22Rv1 (cell line): ENCODE results near the gene MXD4.

Experiments
- CTCF ChIP-seq: fragments of 450-650 bp; IDR thresholded peaks from 2 replicates; pipeline ENCODE4 v1.5.1; 2017; ENCODE audit warnings: mild to moderate bottlenecking
- ZFX ChIP-seq: fragments of 450-650 bp; IDR thresholded peaks from 2 replicates; pipeline ENCODE4 v1.6.1; 2017; ENCODE audit warnings: antibody characterized with exemption, borderline replicate concordance

- TF ChIP-seq CTCF (no peak), ZFX (no peak)
These were observed 1.4 kb downstream of the MXD4 start for GRCh38 chr4:2260344-2261109.
